GM19455 (cell line): ENCODE measurements around the gene KIF26B.

Experiments
- ATAC-seq: cut with Tn5 transposase; IDR thresholded peaks from one replicate; pipeline ENCODE4 v1.9.1; 2021; ENCODE audit not compliant: unreplicated experiment

The KIF26B gene

DNA sequence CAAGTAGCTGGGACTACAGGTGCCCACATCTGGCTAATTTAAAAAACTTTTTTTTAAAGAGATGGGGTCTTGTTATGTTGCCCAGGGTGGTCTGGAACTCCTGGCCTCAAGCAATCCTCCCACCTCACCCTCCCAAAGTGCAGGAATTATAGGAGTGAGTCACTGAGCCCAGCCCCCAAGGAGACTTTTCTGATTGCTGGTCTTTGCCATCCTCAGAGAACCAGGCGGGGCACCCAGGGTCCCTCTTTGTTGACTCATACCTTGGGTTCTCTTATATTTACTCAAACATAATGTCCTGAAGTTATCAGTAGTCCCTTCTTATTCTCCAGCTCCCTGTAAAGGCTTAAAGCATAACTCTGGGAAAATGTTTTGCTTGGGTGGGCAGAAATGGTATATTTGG is 51.1 kb downstream of the KIF26B start:
- no peak for ATAC-seq

DNA sequence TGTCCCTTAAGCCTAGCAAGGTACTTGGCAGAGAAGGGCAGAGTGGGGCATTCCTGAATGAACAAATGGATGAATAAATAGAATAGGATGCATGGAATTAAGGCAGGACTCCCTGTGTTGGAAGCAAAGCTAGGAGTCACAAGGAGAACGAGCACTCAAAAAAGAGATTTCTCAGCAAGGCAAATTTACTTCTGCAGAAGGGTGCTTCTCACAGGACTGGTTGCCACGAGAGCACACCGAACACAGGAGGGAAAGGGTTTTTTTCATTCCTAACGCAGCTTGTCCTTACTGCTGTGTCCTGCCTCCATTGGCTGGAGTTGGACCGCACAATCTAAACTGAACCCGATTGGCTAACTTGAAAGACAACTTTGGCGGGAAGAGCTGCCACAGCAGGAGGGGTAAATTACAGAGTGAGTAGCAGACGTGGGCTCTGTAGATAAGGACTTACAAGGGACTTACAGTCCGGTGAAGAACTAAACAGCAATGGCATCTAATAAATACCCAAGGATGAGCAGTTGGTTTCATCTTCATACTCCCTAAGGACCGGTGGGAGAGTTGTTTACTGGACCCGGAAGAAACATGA is 52.4 kb downstream of the KIF26B start:
- no peak for ATAC-seq

DNA sequence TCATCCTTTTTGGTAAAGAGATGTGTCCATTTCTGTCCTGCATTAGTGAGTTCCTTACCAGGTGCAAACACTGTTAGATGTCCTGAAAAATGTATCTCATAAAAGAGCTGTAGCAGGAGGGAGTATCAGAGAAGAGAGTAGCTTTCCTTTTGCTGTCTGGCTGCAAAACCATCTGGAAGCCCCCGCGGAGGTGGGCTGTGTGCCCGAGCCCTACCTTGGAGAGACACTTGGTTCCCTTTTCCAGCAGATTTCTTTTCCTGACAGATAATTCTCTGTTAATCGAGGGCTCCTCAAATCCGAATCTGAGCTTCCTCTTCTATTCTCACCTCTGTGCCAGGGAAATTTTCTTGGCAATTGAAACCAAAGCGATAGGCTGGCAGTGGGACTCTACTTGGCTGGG is 53.0 kb downstream of the KIF26B start:
- no peak for ATAC-seq

DNA sequence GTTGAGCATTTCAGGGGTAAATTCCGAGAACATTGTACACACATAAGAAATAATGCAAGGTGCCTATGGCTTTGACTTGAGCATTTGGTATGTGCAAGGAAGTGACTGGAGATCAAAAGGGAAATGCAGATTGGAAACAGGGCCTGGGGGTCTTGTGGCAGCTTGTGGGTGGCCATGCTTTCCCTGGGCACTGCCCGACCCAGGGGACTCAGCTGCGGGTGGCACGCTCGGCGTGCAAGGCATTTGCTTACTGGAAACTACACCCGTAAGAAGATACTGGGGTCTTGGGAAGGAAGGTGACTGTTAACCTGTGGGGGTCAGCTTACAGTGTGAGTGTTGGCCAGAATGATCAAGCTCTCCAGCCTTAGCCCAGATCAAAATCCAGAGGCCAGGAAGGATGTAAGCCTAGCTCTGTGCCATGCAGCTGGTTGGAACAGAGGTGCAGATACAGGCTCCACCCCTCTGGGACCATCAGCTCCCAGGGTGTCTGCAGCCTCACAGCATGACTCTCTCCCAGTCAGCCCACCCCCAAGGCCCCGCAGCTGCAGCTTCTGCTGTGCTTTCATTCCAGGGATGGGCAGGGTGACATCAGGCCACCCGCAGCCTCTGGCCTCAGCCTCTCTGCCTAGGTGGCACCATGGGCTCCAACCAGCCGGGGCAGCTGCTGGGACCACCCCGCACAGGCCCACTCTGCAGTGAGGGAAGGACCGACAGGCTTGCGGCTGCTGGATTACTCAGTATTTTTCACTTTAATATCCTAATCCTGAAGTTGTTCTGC is 55.1 kb downstream of the KIF26B start:
- no peak for ATAC-seq

DNA sequence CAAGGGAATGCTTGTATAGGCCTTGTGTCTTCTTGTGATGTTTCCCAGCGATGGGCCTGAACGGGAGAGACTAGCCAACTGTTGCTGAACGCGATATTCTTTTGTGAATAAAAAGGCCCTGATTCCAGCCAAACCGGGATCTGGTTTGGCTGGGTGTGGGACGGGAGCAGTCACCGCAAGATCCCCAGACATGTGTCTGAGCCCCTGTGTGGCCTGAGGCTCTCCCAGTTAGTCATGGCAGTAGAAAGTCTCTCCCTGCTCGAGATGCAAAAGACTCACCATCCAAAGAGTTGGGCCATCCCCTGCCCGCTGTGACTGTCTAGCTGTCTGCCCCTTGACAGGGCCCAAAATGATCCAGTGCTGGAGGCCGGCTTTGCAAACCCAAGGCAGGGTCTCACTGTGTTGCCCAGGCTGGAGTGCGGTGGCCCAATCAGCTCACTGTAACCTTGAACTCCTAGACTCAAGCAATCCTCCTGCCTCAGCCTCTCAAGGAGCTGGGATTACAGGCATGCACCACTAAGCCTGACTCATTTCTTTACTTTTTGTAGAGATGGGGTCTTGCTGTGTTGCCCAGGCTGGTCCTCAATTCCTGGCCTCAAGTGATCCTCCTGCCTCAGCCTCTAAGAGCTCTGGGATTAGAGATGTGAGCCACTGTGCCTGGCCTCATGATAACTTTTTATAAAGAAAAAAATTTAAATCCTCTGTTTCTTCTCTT is 56.4 kb downstream of the KIF26B start:
- ATAC-seq = no peak

DNA sequence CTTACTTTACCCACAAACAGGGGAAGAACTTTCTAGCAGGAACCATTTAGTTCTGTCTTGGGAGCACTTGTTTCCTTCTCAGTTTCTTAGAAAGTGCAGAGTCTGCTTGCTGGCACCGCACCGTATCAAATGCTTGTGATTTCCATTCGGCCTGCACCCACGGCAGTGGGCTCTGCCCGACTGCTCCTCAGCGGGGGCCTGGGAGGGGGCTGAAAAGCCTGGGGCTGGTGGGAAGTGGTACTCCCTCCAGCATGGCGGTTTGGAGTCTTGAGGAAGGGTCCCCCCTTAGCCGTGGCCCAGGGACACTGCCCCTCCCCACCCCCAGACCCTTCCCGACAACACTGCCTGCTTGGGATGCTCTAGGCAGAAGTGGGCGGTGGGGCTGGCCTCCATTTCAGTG is 57.0 kb downstream of the KIF26B start:
- no peak for ATAC-seq

DNA sequence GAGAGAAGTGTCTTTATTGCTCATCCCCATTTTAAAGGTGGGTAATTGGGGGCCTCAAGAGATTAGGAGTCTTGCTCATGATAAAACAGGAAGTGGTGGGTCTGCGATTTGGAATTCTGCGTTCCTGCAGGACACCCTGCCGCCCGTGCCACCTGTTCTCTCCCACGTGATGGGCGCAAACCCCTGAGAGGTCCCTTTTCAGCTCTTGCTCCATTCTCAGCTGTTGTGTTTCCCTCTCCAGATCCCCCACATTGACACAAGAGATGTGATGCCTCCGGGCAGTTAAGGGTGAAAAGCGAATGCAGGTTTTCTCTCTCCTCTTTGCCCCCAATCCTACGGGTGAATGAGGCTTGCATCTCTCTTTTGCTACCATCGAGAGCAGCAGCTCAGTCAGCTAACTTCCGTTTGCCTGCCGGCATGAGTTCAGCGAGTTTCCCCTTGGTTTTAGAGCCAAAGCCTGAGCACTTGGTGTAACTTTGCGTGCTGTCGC is 57.5 kb downstream of the KIF26B start:
- ATAC-seq = no peak

DNA sequence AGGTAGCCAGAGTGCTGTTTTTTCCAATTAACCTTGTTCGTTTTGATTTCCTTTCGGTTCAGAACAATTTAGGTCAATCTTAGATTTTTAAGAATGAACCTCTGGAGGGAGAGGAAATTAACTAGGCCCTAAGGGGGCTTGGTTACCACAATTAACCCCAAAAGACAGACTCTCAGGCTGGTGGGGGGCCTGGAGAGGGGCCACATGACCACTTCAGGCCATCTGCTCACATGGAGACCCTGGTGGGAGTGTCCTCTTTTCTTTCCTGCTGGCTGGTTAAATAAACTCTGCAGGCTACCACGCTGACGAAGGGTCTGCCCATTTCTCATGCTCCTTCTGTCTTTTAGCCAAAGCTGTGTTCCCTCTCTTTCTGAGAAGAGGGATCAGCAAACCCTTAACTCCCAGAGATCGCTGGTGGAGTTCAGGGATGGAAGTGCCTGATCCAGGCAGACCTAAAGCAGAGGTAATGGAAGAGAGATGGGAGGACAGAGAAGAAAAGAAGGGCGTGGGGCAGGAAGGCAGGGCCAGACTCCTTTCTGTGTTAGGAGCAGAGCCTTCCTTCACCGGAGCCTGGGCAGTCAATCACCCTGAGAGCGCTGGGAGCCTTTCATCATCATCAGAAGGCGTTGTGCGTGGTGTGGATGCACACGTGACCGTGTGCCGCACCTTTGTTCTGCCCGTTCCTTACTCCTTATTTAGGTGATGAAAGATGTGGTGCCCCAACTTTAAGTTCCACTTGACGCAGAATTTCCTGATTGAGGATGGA is 58.5 kb downstream of the KIF26B start:
- ATAC-seq = no peak

DNA sequence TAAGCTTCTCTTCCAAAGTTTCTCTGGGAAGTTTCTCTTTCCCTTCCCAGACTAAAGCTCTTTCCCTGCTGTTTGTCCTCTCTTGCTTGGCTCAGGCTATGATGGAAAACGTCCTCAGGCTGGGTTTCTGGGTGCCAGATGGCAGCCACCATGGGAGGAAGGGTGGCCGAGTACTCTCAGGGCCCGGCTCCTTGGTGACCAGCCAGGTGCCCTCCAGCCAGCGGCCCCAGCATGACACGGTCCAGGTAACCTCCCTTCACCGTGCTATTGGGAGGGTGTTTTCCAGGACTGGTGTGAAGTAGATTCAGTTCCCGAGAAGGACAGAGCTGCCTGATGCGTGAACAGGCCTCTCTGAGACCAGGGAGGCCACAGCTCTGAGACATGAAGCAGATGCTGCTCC is 60.3 kb downstream of the KIF26B start:
- ATAC-seq = no peak

DNA sequence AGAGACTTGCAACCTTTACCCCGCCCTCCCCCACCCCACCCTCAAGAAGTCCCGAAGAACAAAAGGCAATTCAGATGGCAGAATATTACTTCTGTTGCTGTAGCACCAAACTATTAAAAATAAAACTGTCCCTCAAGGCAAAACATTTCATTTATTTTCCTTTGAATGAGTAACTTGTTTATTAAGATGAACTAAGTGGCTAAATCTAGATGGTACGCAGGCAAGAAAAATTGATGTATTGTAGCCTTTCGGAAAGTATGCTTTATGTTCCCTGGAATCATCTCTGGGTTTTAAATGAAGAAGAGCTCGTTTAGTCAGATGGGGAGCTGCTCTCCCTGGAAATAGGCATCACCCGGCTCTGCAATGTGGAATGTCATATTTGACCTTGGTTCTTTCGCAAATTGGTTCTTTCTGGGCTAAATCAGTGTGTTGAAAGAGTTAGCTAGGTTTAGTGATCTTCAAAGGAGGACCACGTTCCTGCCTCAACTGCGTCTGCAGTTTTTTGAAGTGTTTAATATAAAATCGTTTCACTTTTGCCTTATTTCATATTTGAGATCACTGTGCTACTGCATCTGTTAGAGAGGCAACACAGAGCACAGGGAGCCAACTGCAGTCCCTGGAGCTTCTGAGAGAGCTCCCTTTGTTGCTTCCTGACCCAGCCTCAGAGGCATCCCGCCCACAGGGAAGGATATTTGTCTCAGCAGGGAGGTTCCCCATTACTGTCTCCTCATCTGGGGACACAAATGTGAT is 61.8 kb downstream of the KIF26B start:
- no peak for ATAC-seq

DNA sequence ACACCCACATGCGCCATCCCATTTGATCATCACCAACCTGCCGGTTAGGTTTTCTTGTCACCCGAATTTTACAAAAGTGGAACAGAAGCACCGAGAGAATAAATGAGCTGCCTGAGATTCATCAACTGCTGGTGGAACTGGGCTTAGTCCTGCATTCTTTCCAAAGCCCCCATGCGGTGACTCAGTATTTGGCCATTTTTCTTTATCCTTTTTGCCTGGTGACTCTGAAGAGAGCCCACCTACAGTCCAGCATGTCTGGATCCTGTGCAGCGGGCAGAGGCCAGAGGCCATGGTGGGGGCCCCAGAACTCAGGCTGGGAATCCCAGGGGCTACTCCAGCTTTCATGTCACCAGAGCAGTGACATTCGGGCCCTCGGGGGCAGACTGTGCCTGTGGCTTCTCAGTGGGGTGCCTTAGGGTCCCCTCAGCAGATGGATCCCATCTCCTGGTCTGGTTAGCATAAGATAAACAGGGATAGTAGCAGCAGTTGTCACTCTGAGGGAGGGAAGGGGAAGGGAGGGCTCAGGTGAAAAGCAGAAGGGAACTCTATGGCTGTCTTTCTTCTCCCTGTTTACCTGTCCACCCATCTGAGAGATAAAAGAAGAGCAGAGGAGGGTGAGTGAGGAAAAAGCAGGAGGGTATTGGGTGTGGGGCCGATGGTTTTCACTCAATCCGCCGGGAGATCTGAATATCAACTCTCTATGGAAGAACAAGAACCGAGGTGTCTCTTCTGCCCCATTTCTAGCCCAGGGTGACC is 63.2 kb downstream of the KIF26B start:
- ATAC-seq = no peak

DNA sequence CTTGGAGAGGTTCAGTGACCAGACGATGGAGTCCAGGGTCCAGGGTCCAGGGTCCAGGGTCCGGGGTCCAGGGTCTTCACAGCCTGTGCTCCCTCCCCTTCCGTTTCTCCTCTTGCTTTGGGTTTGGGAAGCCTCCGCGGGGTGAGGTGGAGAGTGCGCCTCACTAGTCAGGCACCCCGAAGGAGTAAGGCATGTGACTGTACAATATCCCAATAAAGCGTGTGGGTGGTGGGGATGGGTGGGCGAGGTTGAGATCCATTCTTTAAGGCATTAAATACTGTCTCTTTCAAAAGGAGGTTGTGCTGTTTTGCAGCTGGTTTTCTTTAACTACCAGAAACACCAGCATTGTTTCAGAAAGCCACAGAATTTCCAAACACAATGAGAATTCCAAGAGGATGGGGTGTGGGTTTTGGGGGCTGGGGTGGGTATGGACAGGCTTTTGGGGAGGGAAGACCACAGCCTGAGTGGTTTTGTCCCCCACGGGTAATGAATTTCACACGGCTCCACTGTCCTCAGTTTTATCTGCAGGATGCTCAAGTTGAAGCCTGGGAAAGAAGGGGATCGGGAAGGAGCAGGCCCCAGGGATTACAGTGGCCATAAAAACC is 65.7 kb downstream of the KIF26B start:
- ATAC-seq = no peak

DNA sequence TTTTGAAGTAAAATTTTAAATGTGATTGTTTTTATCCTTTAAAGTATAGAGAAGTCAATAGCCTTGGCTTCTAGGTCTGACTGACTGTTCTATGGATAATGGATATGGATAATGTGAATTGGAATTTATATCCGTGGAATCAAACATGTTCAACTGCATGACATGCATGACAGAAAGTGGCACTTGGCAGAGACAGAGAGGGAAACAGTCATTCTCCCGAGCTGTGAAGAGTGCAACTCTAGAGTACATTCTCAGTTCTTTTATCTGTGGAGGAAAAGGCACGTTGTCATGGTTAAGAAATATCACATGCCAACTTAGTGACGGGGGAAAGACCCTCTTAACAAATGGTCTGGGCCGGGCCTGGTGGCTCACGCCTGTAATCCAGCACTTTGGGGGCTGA is 67.0 kb downstream of the KIF26B start:
- no peak for ATAC-seq

DNA sequence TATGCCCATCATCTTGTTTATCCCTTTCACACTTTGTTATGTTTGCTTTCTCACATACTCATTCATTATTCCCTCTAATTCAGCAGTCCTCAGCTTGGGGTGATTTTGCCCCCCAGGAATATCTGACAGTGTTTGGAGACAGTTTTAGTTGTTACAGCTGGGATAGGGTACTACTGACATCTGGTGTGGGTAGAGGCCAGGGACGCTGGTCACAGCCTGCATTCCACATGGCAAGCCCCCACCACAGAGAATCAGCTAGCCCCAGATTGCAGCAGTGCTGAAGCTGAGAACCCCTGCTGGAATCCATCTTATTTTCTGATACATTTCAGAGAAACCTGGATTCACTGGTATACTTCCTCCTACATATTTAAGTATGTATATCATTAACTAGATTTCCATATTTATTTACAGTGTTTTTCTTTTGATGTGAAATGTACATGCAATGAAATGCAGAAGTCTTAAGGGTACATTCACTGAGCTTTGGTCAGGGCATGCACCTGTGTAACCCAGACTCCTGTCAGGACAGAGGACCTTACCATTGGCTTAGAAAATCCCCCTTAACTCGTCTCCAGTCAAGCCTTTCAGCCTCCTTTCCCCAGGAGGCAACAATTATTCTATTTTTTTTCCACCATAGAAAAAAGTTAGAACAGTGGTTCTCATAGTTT is 68.3 kb downstream of the KIF26B start:
- no peak for ATAC-seq

DNA sequence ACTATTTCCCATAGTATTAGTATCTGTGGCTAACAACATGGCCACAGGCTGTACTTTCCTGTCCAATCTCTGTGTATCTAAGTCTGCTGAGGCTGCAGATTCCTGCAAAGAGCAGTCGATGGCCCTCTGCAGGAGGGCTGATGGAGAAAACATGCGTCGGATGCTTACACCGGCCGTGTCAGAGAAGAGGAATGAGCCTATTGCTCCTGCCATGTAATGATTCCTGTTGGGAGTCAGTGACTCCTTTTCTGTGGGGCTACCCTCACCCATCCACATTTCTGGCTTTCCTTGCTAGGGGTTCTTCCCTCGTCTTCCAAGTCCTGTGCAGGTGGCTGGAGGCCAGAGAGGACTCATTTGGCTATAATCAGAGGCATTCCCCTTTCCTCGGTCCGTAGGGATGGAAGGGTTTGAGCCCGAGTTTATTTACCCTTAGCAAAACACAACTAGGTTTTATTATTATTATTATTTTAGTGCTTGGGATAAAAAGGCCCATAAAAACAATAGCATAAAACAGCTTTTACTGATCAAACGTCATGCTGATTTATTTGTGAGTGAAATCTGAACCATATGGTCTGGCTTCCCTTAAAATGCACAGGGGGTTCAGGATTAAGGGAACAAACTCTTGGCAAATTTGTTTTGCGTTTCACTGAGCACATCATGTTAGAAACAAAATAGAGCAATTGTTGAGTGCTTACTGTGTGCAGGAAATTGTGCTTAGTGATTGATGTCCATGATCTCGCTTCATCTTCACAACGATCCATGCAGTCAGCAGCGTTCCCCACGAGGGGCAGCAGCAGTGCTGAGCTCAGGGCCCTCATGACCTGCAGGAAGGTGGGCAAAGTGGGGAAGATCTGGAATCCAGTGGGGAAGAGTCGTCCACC is 70.8 kb downstream of the KIF26B start:
- no peak for ATAC-seq

DNA sequence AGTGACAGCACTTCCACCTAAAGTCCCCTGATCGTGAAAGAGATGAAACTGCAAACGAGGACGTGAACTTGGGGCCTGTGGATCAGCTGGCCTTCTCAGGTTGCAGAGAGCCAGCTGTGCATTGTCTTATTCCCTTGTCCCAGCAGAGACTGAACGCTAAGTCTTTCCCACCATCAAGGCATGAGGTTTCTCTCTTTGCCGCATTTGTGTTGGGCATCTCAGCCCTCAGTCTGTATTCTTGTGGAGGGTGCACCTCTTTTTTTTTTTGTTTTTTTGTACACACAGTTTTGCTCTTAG is 71.4 kb downstream of the KIF26B start:
- ATAC-seq = no peak

DNA sequence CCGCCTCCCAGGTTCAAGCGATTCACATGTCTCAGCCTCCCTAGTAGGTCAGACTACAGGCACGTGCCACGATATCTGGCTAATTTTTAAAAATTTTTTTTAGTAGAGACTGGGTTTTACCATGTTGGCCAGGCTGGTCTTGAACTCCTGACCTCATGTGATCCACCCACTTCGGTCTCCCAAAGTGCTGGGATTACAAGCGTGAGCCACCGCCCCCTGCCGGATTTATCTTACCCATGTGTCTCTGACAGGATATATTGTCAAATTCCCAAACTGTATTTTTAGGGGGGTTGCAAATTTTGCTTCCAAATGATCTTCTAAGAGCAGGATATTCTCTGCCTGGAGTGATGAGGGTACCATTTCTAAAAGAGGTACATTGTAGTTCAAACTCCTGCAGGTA is 74.3 kb downstream of the KIF26B start:
- ATAC-seq = no peak

DNA sequence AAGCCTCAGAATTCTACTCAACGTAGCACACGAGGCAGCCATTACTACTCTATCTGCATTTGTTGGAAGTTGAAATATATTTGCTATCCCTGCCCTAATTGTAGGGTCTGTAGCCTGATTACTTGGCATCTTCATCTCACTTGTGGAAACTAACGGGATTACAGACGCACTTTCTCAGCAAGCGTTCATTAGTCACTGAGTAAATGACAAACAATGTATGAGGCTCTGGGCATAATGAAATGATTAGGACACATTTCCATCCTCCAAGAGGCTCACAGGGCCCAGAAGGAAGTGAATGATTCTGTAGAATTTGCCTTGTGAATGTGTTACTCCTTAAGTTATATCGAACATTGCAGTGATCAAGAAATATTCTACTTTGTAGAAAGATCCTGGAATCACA is 78.1 kb downstream of the KIF26B start:
- no peak for ATAC-seq
